GM19239 (cell line): ENCODE results near the gene NUPR1.
"Not testable (repeated sequence)": the region's sequence is repeated elsewhere in the genome, so short reads cannot be mapped to it uniquely, and the experiment has no call there.

Experiments
- DNase-seq: peaks from one replicate; pipeline ENCODE4 v3.0.0; 2011; ENCODE audit warnings: low spot score; ENCODE audit not compliant: insufficient read length
- FAIRE-seq: peaks from 2 replicates; lab custom pipeline; 2011; peaks lifted over from hg19 to GRCh38; lab: Jason Lieb, UNC

The NUPR1 gene

GRCh38 chr16:28538733-28539596 lies at the start of gene NUPR1:
Gene NUPR1, minus strand, starts transcription at chr16:28538974. Its CDS starts 67 bp downstream, at chr16:28538907.
- FAIRE-seq (no peak), DNase-seq (no peak)

DNA sequence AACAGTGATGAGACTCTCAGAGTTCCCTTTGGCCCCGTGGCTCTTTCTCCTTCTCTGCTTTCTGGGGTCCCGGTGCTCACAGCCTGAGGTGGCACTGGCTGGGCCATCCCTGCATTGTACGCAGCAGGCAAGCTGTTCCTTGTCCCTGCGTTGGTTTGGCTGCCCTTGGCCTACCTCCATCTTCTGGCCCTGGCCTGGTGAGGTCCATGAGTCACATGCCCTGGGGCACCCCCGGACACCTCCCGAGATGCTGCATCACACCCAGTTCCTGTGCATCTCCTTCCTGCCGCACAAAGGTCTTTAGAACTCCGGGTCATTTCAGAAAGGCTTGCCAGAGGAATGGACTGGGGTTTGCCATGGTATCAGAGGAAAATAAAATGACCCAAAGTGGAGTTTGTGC lies 48.6 kb upstream of the NUPR1 start:
- no peak for FAIRE-seq
- no peak for DNase-seq

DNA sequence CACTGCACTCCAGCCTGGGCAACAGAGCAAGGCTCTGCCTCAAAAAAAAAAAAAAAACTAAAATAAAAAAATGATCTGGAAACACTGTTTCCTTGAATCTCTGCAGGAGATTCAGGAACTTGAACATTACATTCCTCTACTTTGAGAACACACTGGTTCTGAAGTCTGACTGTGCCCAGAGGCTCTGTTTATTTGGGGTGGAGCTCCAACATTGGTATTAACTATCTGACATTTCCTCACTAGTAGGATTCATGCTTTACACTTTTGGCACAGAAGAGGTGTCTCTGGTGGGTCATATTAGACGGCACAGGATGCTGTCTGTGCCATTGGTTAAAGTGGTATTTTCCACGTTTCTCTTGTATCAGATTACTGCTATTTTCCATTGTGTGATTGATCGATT lies 47.7 kb upstream of the NUPR1 start:
- FAIRE-seq (no peak), DNase-seq (no peak)

DNA sequence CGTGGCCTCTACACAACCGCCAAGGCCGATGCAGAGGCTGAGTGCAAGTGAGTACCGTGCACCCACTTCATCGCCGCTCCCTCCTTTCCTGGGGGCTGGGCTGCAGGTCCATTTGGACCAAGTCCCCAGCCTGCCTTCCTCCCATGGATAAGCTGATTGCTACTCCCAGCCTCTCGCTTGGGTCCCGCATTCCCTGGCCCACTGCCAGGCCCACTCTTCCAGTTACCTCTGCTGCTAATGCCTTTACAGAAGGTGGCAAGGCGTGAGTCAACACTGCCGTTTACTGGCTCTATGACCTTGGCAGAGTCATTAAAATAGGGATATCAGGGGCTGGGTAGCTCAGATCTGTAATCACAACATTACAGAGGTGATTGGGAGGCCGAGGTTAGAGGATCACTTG lies 46.9 kb upstream of the NUPR1 start:
- FAIRE-seq, result no peak
- DNase-seq, result no peak

- no peak for DNase-seq
- no peak for FAIRE-seq
Measured at GRCh38 chr16:28580726-28581315, 42.0 kb upstream of the NUPR1 start.

- FAIRE-seq (no peak), DNase-seq (no peak)
Measured at GRCh38 chr16:28575446-28576109, 36.8 kb upstream of the NUPR1 start.

DNA sequence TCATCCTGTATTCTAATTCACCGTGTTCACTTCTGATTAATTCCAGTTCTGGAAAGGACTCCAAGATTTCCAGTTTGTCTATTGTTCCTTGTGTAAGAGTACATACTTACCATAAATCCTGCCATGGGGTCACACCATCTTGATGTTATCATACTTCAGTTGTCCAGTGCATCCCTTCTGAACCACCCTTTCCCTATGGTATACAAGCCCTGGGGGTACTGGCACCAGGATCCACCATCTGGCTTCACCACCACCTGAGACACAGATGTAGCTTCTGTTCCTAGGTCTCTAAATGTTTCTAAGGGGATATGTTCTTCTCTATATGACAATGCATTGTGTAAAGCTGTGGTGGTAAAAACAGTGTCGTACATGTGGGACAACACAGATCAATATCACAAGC lies 36.2 kb upstream of the NUPR1 start:
- DNase-seq (no peak), FAIRE-seq (no peak)

GRCh38 chr16:28573738-28574718 lies 35.3 kb upstream of the NUPR1 start:
- FAIRE-seq (no peak), DNase-seq (no peak)

GRCh38 chr16:28572696-28573510 lies 34.1 kb upstream of the NUPR1 start:
- DNase-seq, result no peak
- no peak for FAIRE-seq

- DNase-seq (no peak), FAIRE-seq (no peak)
Measured at GRCh38 chr16:28569968-28570752, 31.4 kb upstream of the NUPR1 start.

- FAIRE-seq, result no peak
Measured at GRCh38 chr16:28569021-28569420, 30.2 kb upstream of the NUPR1 start.

DNA sequence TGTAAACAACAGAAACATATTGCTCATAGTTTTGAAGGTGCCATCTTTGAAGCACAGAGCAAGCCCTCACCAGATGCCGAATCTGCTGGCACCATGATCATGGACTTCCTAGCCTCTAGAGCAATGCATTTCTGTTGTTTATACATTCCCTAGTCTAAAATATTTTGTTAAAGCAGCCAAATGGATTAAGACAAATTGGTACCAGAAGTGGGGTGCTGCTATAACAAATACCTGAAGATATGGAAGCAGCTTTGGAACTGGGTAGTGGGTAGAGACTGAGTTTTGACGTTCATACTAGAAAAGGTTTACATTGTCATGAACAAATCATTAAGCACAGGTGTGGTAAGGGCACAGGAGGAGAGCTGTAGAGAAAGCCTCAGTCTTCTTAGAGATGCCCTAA lies 28.5 kb upstream of the NUPR1 start:
- FAIRE-seq, result no peak
- no peak for DNase-seq

More at GRCh38 chr16:28569021-28569420, 30.2 kb upstream of the NUPR1 start:
- DNase-seq, result no peak

GRCh38 chr16:28566233-28566925 lies 27.6 kb upstream of the NUPR1 start:
- DNase-seq, FAIRE-seq: not testable (repeated sequence)

GRCh38 chr16:28563218-28563617 lies 24.4 kb upstream of the NUPR1 start:
- FAIRE-seq, result no peak
- no peak for DNase-seq

- DNase-seq (no peak), FAIRE-seq (no peak)
Measured at GRCh38 chr16:28562199-28562598, 23.4 kb upstream of the NUPR1 start.

GRCh38 chr16:28561557-28562187 lies 22.9 kb upstream of the NUPR1 start:
- FAIRE-seq (no peak), DNase-seq (no peak)

GRCh38 chr16:28558456-28558855 lies 19.7 kb upstream of the NUPR1 start:
- no peak for FAIRE-seq
- DNase-seq, result no peak
